Superior temporal gyrus (tissue), 1 donor: ENCODE measurements around the gene AMN1.
"Not testable (repeated sequence)": the region's sequence is repeated elsewhere in the genome, so short reads cannot be mapped to it uniquely, and the experiment has no call there.

Experiments used
- DNase-seq: peaks from one replicate; pipeline ENCODE4 v3.0.0-alpha.2; 2016; ENCODE audit errors: extremely low spot score

AMN1 gene

DNA sequence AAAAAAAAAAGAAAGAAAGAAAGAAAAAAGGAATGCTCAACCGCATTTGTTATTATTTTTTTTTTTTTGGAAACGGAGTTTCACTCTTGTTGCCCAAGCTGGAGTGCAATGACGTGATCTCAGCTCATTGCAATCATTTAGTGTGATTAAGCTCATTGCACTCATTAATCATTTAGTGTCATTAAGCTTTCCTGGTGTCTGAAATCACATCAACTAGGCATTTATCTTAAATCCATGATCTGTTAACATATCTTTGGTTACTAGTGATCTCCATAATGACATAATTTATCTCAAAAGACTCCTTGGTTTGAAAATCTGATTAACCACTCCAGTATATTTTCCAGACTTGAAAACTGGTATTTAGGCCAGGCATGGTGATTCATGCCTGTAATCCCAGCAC, 43.0 kb downstream of the AMN1 start:
- no peak for DNase-seq

DNA sequence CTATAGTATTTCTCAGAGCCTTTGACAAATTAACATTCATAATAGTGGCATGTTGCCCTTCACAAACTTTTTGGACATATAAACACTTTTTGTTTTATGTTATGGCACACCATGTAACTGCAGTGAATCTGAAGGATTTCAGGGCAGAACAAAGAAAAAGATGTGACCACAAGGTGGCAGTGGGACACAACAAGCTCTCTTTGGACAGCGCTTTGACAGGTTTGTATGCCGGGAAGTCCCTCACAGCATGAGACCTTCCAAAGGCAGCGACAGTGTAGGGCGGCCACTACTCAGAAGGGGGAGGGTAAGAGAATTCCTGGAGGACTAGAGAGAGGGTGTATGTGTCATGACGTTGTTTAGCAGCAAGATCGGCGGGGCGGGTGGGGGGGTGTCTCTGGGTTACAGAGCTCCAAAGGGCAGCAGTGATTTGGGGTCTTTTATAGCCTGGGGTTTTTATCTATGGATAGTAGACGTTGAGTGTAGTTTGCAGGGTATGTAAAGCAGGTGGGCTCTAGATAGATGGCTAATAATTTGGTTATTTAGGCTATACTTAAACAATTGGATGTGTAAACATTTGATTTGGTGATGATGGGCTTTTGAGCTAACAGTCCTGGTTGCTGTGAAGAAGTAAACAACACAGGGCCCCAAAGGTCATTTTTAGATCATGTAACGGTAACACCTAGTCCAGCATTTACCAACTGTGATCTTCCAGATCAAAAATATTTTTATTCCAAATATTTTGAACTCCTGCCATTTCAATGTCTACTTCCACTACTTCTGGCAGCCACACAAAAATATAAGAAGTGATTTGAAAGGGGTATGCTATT, 46.5 kb downstream of the AMN1 start:
- no peak for DNase-seq

DNA sequence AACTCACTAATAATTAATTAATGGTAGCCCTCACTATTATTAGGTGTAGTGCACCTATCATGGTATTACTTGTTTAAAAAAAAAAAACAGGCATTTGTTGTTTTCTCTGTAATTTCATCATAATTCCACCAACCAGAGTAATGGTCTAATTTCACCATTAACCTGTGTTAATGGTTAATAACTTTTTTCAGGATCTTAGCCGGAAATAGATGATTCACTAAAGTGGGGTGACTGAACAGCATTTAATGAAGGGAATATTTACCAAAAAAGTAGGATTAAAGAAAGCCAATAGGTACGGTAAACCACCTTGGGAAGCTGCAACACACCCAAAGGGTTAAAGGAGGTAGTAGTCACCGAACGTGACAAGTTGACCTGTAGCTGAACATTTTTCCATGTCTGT, 56.3 kb downstream of the AMN1 start:
- DNase-seq, result no peak

DNA sequence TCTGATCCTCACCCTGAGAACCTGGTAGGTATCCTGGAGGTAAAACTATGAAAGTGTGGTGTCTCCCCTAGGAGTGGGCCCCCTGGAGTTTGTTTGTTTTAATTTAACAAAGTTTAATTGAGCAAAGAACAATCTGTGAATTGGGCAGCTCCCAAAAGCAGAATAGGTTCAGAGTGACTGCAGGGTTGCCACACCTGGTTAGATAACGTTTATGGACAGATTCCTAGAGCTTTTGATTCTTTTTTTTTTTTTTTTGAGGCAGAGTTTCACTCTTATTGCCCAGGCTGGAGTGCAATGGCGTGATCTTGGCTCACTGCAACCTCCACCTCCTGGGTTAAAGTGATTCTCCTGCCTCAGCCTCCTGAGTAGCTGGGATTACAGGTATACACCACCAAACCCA, 59.2 kb downstream of the AMN1 start:
- not testable (repeated sequence) for DNase-seq

DNA sequence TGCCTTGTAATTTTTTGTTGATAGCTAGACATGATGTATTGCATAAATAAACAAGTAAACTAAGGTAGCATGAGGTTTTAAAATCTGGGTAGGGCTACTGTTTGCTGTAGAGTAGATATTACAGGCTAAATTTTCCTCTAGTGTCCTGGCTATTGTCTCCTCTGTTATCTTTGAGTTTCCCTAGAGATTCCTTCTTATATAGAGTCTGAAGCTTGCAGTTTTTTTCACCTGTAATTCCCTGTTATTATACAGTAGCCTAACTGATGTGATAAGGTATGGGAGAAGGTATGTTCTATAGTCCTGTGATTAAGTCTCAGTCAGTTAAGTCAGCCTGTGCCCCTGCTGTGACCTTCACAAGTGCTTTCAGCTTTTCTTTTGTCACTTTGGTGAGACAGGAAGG, 59.8 kb downstream of the AMN1 start:
- no peak for DNase-seq

DNA sequence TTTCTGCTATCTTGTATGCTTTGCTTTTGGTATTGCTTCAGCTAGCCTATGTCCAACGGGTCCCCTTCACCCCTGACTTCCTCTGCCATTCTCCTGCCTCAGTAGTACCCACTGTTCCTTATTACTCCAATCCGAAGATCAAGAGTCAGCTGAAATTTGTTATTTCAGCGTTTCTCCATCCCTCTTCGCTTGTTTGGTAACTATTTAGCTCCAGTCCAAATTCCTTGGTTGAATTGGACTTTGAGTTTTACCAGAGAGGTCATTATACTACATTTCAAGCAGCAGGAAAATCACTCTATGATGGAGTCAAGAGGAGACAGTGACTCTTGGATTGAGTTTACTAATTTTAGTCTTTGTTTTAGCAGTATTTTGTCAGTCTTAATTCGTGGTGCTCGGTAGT, 64.8 kb downstream of the AMN1 start:
- no peak for DNase-seq

DNA sequence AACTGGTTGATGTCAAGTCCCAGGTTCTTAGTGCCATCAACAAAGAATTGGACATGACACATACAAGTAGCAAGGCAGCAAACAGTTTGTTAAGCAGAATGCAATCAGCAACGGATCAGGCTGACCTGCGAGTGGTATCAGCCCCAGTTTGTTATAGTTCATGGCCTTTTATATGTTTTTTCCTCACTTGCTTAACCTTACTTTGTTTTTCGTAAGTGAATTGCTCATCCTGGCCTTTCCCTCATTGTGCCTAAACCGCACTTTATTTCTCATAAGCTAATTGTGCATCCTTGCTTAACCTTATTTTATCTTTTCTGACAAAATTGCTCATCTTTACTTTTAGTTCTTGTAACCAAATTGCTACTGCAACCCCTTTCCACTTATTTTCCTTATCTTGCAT, 65.2 kb downstream of the AMN1 start:
- DNase-seq, result no peak

DNA sequence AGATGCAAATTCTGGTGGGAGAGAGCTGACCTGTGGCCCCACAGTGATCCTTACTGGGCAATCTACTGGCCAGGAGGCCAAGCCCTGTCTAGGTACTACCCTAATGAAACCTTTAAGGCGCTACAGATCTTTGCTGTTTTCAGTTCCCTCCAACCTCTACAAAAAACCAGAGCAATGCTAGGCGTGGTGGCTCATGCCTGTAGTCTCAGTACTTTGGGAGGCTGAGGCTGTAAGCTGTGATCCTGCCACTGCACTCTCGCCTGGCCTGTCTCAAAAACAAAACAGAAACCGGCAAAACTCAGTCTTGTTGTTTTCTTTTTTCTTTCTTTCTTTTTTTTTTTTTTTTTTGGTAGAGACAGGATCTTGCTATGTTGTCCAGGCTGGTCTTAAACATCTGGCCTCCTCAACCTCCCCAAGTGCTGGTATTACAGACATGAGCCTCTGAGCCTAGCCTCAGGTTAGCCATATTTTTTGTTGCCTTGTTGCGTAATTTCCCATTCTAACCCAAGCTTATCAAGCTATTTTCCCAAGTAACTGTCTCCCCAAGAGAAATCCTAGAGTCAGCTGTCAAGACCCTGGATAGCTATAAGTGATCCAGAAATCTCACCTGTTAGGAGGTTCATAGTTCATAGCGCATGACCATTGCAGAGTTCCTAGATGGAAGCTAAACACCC, 66.5 kb downstream of the AMN1 start:
- DNase-seq, result no peak

DNA sequence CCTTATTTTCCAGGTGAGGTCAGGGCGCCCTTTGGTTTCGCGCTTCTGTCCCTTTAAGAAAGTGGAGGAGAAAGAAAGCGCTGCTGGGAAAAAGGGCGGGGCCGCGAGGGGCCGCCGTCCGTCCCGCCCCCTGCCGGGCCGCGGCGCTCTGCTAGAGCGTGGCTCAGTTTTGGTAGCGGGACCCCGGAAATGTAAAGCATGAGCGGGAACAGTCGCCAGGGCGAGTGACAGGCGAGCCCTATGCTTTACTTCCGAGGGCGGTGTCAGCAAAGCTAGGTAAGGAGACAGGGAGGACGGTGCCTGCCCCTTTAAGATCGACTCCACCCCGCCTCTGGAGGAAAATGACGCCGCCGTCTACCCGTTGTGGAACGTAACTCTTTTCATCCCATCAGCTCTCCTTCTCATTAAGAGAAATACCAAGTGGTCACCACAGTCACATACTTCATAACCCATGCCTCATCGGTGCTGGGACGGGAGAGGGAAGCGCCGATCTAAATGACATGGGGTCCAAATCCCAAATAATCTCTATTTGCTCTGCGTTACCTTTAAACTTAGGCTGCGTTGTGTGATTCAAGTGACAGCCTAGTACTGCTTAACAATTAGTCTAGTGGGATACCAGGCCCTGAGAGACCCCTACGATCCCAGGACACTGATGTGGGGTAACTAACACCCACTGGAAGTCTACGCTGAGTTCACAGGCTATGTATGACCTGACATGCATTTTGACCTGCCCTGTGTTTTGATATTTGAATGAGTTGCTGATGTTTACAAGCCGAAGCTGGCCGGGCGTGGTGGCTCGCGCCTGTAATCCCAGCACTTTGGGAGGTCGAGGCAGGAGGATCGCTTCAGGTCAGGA, 69.5 kb downstream of the AMN1 start, which contains the start of gene ETFBKMT:
Gene ETFBKMT (plus strand): TSS at position 602 of the 856 bp plus-strand sequence. CDS start 2,266 bp downstream, outside the sequence.
- peak; percentile 96 for DNase-seq

DNA sequence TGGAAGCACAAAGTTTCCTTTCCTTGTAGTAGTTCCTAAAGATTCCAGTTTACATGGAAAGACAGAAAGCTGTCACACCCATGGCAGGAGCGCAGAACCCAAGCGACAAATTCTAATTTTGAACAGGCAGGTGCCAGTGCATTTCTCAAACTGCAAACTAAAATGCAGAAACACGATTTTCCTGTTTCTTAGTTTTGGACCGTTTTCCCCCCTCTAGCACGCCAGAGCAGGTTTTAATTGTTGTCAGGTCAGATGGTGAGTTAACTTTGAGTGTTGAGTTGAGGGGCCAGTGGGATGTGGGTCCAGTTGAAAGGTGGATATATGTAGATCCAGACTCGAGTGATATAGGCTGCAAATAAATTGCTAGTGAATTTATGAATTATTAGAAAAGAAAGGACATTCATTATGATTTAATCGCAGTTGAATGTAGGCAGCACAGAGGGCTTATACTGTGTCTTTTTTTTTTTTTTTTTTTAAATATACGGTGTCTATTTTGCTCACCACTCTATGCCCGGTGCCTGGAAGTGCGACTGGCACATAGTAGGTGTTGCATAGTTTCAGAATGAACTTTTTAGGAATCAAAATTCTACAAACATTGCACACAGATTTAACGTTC, 70.2 kb downstream of the AMN1 start:
- no peak for DNase-seq

DNA sequence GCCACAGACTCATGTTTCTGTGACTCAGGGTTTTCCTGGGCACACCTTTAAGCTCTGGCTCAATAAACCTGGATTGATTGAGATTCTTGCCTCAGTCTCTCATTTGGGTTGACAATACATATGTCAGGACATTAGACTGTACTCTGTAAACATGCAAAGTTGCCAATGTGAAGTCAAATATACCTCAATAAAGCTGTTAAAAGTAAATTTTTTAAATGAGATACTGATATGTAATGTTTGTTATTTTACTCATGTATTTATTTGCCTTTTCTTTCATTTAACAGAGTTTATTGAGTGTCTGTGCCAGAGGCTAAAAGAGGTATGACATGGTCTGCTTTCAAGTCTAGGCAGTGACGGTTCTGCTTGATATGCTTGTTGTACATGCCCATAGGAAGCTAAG, 73.0 kb downstream of the AMN1 start:
- DNase-seq, result no peak

DNA sequence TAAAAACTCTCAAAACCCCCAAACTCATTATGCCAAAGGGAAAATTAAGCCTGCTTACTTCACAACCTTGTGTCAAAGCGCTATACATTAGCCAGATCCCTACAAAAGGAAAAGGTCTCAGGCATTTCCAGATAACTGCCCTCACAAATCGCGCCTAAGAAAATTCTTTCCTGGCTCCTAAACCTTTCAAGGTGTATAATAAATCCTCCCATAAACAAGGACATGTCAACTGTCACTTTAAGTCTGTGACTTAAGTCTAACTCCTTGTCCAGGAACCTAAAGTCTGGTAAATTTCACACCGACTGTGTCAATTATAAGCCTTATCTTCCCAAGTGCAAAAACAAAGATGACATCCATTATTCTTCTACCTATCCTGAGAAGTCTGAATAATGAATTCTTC, 73.6 kb downstream of the AMN1 start:
- no peak for DNase-seq

DNA sequence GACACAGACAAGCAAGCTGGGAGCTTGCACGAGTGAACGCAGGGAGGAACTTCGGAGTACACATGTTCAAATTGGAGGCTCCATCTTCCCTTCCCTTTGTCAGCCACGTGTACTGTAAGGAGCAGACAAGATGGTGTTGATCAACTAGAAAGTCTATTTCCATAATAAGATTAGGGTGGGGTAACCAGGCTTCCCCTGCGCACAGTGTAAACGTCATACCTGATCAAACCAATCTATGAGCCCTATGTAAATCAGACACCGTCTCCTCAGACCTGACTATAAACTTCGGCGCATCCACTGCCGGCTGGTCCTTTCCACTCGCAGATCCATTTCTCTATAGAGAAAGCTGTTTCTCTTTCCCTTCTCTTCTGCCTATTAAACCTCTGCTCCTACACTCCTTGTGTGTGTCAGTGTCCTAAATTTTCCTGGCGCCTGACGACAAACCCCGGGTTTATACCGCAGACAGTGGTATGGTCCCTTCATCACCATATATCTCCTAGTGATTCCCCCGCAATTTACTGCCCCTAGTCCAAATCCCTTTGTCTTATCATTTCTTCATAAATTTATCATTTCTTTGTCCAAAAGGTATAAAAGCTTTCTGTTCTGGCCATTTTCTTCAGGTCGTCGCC, 76.8 kb downstream of the AMN1 start:
- DNase-seq, result no peak

DNA sequence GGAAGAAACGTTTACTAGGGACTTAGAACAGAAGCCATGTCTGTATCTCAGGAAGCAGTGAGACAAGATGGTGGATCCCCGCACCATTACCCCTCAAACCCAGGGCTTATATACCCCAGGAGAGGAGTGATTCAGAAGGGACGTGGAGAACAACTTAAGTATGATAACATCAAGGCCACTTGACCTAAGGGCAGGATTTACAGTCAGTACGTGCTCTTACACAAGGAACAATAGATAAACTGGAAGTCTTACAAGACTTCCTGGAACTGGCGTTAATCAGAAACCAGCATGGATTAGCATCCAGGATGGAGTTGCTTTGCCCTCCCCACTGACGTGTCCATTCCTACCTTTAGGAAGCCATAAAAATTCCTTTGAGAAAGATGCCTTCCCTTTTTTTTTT, 77.9 kb downstream of the AMN1 start:
- DNase-seq, result no peak

DNA sequence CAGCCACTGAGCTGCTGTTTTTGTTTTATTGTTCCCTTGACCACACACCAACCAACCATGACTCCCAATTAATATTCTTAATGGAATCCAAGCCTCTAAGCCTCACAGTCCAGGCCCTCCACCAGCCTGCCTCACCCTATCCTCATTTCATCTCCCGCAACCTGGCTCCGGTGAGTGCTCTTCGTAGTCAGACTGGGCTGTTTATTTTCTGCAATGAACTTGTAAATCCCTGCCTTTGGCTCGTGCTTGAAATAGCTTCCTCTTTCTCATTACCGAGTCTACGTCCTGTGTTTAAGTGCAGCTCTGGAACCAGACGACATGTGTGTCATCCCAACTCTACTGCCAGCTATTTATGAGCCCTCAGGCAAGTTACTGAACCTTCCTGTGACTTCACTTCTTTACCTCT, 81.7 kb downstream of the AMN1 start:
- DNase-seq, result no peak

DNA sequence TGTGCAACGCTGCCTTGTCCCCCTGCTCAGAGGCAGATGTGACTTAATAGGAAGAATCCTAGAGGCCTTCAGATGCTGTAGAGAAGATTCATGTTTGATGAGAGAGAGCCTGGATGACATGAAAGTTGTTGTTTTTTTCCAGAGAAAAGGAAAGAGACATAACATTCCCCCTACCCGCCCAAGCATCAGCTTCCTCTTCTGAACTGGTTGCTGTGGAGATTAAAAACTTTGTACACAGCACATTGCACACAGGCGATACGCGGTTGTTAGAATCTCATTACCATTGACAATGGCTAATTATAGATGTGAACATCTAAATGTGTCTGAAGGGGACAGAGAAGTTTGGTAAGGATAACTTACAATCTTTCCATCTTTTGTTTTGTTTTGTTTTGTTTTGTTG, 82.9 kb downstream of the AMN1 start:
- DNase-seq, result no peak

DNA sequence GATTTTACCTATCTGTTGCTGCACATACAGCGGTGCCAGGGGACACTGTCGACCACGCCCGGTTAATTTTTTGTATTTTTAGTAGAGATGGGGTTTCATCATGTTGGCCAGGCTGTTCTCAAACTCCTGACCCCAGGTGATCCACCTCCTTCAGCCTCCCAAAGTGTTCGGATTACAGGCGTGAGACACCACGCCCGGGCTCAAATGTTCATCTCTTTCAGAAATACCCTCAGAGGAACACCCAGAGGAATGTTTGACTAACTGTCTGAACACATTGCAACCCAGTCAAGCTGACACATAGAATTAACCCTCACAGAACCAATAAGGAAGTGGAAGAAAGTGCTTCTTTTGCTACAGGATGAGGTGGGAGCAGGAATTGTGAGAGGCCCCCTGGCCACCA, 84.3 kb downstream of the AMN1 start:
- DNase-seq, result no peak

DNA sequence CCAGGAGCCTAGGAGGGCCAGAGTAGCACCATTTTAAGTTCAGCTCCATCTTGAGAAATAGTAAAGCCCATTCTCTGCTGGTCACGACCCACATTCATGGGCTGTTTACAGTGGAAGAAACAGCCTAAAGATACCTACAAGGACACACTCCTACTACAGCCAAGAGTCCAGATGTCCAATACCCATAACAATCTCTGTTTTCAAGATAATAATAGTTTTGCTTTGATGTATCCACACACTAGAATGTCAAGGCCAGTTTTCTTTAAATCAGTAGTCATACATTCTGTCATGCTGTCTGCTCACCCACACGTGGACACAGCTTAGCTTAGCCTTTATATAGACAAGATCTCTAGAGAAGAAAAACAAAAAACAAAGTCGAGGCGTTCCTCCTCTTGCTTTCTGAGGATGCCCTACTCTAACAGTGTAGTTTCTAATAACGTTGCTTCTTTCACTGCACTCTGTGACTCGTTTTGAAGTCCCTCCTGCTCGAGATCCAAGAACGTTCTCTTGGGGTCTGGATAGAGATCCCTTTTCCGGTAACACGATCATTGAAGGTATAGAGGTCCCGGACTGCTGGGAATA, 87.2 kb downstream of the AMN1 start:
- DNase-seq, result no peak

DNA sequence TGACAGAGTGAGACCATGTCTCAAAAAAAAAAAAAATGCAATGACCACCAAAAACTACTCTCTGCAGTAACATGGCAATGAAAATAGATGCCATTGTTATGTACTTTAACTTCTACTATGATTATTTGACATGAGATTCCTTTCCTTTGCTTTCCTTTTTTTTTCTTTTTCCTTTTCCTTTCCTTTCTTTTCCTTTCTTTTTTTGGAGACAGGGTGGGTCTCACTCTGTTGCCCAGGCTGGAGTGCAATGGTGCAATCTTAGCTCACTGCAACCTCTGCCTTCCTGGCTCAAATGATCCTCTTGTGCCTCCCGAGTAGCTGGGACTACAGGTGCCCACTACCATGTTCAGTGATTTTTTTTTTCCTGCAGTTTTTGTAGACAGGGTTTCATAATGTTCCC, 94.2 kb downstream of the AMN1 start:
- DNase-seq, result no peak

DNA sequence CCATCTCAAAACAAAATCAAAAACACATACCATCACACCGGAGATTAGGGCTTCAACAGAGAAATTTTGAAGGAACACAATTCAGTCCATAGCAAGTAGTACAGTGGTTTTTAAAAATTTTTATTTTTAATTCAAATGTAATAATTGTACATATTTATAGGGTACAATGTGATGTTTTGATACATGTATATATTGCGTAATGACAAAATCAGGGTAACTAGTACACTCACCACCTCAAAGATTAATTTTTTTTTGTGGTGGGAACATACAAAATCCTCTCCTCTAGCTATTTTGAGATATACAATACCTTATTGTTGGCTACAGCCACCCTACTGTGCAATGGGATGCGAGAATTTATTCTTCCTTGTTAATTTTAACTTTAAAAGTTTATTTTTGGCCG, 95.4 kb downstream of the AMN1 start:
- no peak for DNase-seq

DNA sequence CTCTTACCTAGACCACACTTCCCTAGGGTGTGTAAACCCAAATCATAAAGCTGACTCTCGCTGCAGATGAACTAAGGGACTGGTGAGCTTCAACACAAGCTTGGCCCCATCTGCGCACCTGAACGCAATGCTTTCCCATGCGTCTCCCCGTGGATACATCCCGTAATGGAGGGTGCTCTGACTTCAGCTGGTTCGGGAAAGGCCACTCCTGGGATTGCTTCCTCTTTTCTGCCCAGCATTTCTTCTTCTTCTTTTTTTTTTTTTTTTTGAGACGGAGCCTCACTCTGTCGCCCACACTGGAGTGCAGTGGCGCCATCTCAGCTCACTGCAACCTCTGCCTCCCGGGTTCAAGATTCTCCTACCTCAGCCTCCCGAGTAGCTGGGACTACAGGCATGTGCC, 97.0 kb downstream of the AMN1 start:
- no peak for DNase-seq
